A673 (cell line): Measurements from ENCODE around the gene C12orf42.

Source experiments
- EZH2 ChIP-seq: fragments of 200-600 bp; sonication (generic); IDR thresholded peaks from 2 replicates; pipeline ENCODE4 v1.6.1; 2017; ENCODE audit warnings: borderline replicate concordance, low read depth, mild to moderate bottlenecking, mixed read lengths, antibody characterized with exemption, low read length; ENCODE audit not compliant: poor library complexity, severe bottlenecking
- TF ChIP-seq, protein P1 (sequence below): fragments of 300-800, 200-600 bp; sonication (generic); conservative IDR thresholded peaks from 2 replicates; pipeline ENCODE4 v1.5.1; 2017; ENCODE audit warnings: low read depth, mild to moderate bottlenecking, antibody characterized with exemption, low read length, moderate library complexity, mixed read lengths

DNA sequence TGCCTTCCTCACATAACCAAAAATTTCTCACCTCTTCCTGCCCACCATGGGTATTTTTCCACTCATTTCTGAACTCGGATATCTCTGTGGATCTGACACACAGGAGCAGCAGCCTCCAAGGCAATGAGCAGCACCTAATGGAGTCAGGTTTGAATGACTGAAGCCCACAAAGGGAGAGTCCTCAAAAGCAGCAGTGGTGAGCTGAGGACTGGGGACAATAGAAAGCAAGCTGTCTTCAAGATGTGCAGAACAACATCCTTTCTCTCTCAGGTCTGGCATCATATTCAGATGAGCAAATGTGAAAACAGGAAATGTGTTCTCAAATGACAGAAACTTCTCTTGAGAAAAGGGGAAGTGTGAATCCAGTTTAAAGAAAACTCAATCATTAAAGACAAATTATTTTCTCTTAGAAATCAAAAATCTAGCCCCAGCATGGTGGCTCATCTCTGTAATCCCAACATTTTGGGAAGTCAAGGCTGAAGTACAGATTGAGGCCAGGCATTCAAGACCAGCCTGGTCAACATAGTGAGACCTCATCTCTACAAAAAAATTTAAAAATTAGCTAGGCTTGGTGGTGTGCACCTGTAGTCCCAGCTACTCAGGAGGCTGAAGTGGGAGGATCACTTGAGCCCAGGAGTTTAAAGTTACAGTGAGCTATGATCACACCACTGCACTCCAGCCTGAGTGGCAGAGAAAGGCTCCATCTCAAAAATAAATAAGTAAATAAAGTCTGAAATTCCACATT is 54.2 kb downstream of the C12orf42 start:
- TF ChIP-seq, protein P1, sequence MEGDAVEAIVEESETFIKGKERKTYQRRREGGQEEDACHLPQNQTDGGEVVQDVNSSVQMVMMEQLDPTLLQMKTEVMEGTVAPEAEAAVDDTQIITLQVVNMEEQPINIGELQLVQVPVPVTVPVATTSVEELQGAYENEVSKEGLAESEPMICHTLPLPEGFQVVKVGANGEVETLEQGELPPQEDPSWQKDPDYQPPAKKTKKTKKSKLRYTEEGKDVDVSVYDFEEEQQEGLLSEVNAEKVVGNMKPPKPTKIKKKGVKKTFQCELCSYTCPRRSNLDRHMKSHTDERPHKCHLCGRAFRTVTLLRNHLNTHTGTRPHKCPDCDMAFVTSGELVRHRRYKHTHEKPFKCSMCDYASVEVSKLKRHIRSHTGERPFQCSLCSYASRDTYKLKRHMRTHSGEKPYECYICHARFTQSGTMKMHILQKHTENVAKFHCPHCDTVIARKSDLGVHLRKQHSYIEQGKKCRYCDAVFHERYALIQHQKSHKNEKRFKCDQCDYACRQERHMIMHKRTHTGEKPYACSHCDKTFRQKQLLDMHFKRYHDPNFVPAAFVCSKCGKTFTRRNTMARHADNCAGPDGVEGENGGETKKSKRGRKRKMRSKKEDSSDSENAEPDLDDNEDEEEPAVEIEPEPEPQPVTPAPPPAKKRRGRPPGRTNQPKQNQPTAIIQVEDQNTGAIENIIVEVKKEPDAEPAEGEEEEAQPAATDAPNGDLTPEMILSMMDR = no peak
- no peak for TF ChIP-seq EZH2
